RWPE1 (cell line): ENCODE data around the gene DOCK8.

ENCODE experiments used
- CTCF ChIA-PET: fragments of 350-600 bp; sonication (Branson Sonifier 250); formaldehyde crosslinking; extraction: SDS; loops from one replicate; lab custom pipeline; 2021; lab: Yijun Ruan, JAX
- POLR2A ChIA-PET: fragments of 400-600 bp; formaldehyde crosslinking; extraction: SDS; loops from one replicate; lab custom pipeline; 2020; ENCODE audit warnings: antibody characterized with exemption; ENCODE audit not compliant: low non-redundant PET; lab: Yijun Ruan, JAX
- DNase-seq: peaks from one replicate; pipeline ENCODE4 v3.0.0; 2012; ENCODE audit warnings: low spot score
- H3K27ac ChIP-seq: fragments of 450-650 bp; 2 replicates; pipeline ENCODE4 v1.5.1; 2017
- TF ChIP-seq, protein P1 (sequence below): fragments of 450-650 bp; conservative IDR thresholded peaks from 2 replicates; pipeline ENCODE4 v1.5.1; 2017; ENCODE audit warnings: low read depth, mild to moderate bottlenecking

Gene DOCK8

DNA sequence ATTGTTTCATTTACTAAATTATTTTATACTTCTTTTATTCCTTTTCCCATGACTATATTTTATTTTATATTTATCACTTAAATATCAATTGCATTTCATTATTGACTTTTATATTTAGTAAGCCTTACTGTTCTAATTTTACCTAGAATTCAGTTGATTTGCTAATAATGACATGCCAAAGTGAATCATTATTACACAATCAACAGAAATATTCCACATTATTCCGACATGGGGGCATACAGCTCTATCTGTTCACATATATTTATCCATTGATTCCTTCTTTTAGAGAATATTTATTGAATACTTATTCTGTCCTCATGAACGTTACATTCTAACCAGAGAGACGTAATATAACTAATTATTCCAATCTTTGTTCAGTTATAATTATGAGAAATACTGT, 221.8 kb downstream of the DOCK8 start:
- DNase-seq = no peak
- ChIA-PET POLR2A (no interaction called here), CTCF (no interaction called here)
- no peak overlapping the region for H3K27ac ChIP-seq
- TF ChIP-seq, protein P1, sequence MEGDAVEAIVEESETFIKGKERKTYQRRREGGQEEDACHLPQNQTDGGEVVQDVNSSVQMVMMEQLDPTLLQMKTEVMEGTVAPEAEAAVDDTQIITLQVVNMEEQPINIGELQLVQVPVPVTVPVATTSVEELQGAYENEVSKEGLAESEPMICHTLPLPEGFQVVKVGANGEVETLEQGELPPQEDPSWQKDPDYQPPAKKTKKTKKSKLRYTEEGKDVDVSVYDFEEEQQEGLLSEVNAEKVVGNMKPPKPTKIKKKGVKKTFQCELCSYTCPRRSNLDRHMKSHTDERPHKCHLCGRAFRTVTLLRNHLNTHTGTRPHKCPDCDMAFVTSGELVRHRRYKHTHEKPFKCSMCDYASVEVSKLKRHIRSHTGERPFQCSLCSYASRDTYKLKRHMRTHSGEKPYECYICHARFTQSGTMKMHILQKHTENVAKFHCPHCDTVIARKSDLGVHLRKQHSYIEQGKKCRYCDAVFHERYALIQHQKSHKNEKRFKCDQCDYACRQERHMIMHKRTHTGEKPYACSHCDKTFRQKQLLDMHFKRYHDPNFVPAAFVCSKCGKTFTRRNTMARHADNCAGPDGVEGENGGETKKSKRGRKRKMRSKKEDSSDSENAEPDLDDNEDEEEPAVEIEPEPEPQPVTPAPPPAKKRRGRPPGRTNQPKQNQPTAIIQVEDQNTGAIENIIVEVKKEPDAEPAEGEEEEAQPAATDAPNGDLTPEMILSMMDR = no peak

GRCh38 chr9:437066-437465, 222.4 kb downstream of the DOCK8 start:
- ChIA-PET POLR2A (no interaction called here), CTCF (no interaction called here)
- H3K27ac ChIP-seq = no peak overlapping the region
- no peak for DNase-seq
- TF ChIP-seq, protein P1 = no peak

DNA sequence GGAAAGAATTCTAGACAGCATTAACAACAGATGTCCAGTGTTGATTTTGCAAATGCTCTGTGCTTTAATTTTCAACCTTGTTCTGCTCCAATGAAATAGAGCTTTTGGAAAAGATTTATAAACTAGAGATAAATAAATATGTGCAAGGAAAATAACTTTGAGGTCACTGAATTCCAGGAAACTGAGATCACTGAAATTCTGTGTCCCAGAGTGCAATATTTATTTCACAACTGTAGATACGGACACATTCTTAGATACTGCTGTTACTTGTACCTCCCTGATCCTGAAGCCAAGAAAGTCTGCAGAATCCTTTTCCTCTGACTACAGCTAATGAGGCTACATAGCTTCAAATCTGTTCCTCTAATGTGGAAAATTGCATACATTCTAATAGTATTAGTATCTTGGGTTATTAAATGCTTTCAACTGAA, 222.9 kb downstream of the DOCK8 start:
- no peak for DNase-seq
- CTCF ChIA-PET = no interaction called here
- POLR2A ChIA-PET = no interaction called here
- TF ChIP-seq, protein P1 = no peak
- no peak overlapping the region for H3K27ac ChIP-seq

- POLR2A ChIA-PET = no interaction called here
- TF ChIP-seq, protein P1 = no peak
- CTCF ChIA-PET = no interaction called here
Observed at GRCh38 chr9:438066-438465, 223.4 kb downstream of the DOCK8 start.

DNA sequence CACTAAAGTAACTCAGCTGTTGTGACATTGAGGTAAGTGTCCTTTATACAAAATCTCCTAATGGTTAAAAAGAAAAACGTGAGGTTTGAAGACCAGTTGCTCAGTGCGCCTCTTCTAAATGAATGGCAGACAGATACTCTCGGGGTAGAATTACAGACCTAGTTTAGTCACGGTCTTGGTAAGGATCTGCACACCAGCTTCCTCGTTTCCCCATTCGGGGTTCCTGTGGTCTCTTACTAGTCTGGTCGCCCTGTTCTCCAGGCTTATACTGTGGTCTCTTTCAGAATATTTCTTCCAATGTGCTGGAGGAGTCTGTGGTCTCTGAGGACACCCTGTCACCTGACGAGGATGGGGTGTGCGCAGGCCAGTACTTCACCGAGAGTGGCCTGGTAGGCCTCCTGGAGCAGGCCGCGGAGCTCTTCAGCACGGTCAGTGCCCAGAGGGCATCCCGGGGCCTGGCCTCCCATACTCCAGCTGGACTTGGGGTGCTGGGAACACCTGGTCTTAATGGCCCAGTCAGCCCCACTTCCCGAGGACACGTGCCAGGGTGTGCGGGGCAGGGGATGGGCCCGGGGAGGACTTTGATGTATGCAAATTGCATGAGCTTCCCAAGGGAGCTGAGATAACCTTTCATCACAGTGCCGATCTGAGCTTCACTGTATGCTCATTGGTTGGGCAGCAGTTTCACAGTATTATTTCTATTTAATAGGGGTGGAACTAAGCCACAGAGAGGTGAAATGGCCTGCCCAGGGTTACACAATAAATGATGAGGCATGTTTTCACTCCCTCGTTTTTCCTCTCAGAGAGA, 224.5 kb downstream of the DOCK8 start:
- TF ChIP-seq, protein P1 = no peak
- no peak for DNase-seq
- ChIA-PET CTCF (interaction anchor here (0.6 kb wide), 1 partner anchor 55 kb away, joined by 5 read pairs; no protein-coding TSS in a partner anchor), POLR2A (no interaction called here)
- peak overlapping the region; percentile 75 for H3K27ac ChIP-seq

More at GRCh38 chr9:438066-438465, 223.4 kb downstream of the DOCK8 start:
- no peak for DNase-seq
- no peak overlapping the region for H3K27ac ChIP-seq

DNA sequence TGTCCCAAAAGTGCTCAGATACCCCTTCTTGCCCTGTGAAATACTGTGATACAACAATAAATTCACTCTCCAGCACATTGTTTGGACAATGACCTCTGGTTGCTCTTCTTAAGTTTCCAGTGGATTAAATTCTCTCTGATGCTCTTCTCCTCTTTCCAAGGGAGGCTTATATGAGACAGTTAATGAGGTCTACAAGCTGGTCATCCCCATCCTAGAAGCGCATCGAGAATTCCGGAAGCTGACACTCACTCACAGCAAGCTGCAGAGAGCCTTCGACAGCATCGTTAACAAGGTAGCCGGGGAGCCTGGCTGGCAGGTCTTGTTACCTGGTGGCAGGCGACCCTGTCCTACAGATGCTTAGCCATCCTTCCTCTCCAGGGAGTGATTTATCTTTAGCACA, 226.5 kb downstream of the DOCK8 start:
- no peak overlapping the region for H3K27ac ChIP-seq
- ChIA-PET CTCF (no interaction called here), POLR2A (no interaction called here)
- DNase-seq = no peak
- TF ChIP-seq, protein P1 = no peak
